Measurements from ENCODE around the gene ZHX3. TPM values are rescaled to one million over a fixed set of nuclear protein-coding genes. Genes with fewer than 3 reads are reported as not detected.

Gene ZHX3
- total RNA-seq, 1 experiment from 2014 or later = 21.5 TPM

GRCh38 chr20:41228858-41229257 lies 88.7 kb downstream of the ZHX3 start:
- H3K79me2 ChIP-seq (ENCODE audit: low read depth) = no peaks in the 10 kb centered on the region
- H2AFZ ChIP-seq = no peak overlapping the region
- no peaks in the 10 kb centered on the region for H3K27me3 ChIP-seq (ENCODE audit: insufficient read depth, low read depth)
- H3K4me3 ChIP-seq = no peak overlapping the region
- no peak overlapping the region for H3K27ac ChIP-seq
- H3F3A ChIP-seq (ENCODE audit: insufficient read depth, low read depth) = no peaks in the 10 kb centered on the region
- no peaks in the 10 kb centered on the region for H3K9me3 ChIP-seq (ENCODE audit: insufficient read depth, low read depth)
- no peaks in the 10 kb centered on the region for H3K36me3 ChIP-seq (ENCODE audit: low read depth)
- BruUV-seq (replicated peaks) = no TSS peak
- intact Hi-C loops (cut with micrococcal nuclease; ENCODE audit: unreplicated experiment) = no loop called here
- POLR2A ChIA-PET (ENCODE audit: unreplicated experiment) = no interaction called here
- no peaks in the 10 kb centered on the region for H3K9me2 ChIP-seq (ENCODE audit: insufficient read depth)
- H4K20me1 ChIP-seq (ENCODE audit: insufficient read depth) = no peaks in the 10 kb centered on the region
- no peak for DNase-seq
- CTCF ChIA-PET = no interaction called here
- TF ChIP-seq EZH2 (IDR thresholded peaks at IDR 0.05; ENCODE audit: low read depth) = no peak
- no peak for TF ChIP-seq CTCF (conservative IDR thresholded peaks at IDR 0.05)
- peaks cover 11% of the 10 kb centered on the region for H3K4me1 ChIP-seq (replicated peaks; ENCODE audit: insufficient read depth)
- H3K4me2 ChIP-seq = no peak overlapping the region

GRCh38 chr20:41226426-41226825 lies 91.1 kb downstream of the ZHX3 start:
- Histone ChIP-seq H3K27me3 (ENCODE audit: insufficient read depth, low read depth) (no peaks in the 10 kb centered on the region), H3K9me3 (ENCODE audit: insufficient read depth, low read depth) (no peaks in the 10 kb centered on the region), H3K4me2 (no peak overlapping the region), H3K36me3 (ENCODE audit: low read depth) (no peaks in the 10 kb centered on the region), H2AFZ (no peak overlapping the region), H3K4me3 (no peak overlapping the region), H3K4me1 (replicated peaks; ENCODE audit: insufficient read depth) (no peaks in the 10 kb centered on the region), H3K79me2 (ENCODE audit: low read depth) (no peaks in the 10 kb centered on the region), H3K27ac (no peak overlapping the region), H3K9me2 (ENCODE audit: insufficient read depth) (no peaks in the 10 kb centered on the region), H3F3A (ENCODE audit: insufficient read depth, low read depth) (no peaks in the 10 kb centered on the region), H4K20me1 (ENCODE audit: insufficient read depth) (no peaks in the 10 kb centered on the region)
- CTCF ChIA-PET = no interaction called here
- POLR2A ChIA-PET (ENCODE audit: unreplicated experiment) = no interaction called here
- no peak for TF ChIP-seq EZH2 (IDR thresholded peaks at IDR 0.05; ENCODE audit: low read depth)
- no peak for TF ChIP-seq CTCF (conservative IDR thresholded peaks at IDR 0.05)
- no peak for DNase-seq
- BruUV-seq (replicated peaks) = no TSS peak
- intact Hi-C loops (cut with micrococcal nuclease; ENCODE audit: unreplicated experiment) = no loop called here

- TF ChIP-seq EZH2 (IDR thresholded peaks at IDR 0.05; ENCODE audit: low read depth) (no peak), CTCF (conservative IDR thresholded peaks at IDR 0.05) (no peak)
- BruUV-seq (replicated peaks) = no TSS peak
Measured at GRCh38 chr20:41225091-41225490, 92.4 kb downstream of the ZHX3 start.

More at GRCh38 chr20:41225091-41225490, 92.4 kb downstream of the ZHX3 start:
- Histone ChIP-seq H2AFZ (no peak overlapping the region), H3K4me2 (no peak overlapping the region), H3K4me1 (replicated peaks; ENCODE audit: insufficient read depth) (no peaks in the 10 kb centered on the region), H4K20me1 (ENCODE audit: insufficient read depth) (no peaks in the 10 kb centered on the region), H3K27me3 (ENCODE audit: insufficient read depth, low read depth) (no peaks in the 10 kb centered on the region), H3K4me3 (no peak overlapping the region), H3F3A (ENCODE audit: insufficient read depth, low read depth) (no peaks in the 10 kb centered on the region), H3K27ac (no peak overlapping the region), H3K36me3 (ENCODE audit: low read depth) (no peaks in the 10 kb centered on the region), H3K9me3 (ENCODE audit: insufficient read depth, low read depth) (no peaks in the 10 kb centered on the region), H3K79me2 (ENCODE audit: low read depth) (no peaks in the 10 kb centered on the region), H3K9me2 (ENCODE audit: insufficient read depth) (no peaks in the 10 kb centered on the region)
- no peak for DNase-seq
- ChIA-PET CTCF (no interaction called here), POLR2A (ENCODE audit: unreplicated experiment) (no interaction called here)
- intact Hi-C loops (cut with micrococcal nuclease; ENCODE audit: unreplicated experiment) = no loop called here

Data from PC-9 (cell line).